Embryonic facial prominence (tissue), 1 donor: ENCODE measurements around the gene C14orf119.

ENCODE experiments used
- DNase-seq: peaks from one replicate; pipeline ENCODE4 v3.0.0-alpha.2; 2016; ENCODE audit errors: extremely low spot score

The C14orf119 gene

GRCh38 chr14:23126548-23127278, 31.4 kb downstream of the C14orf119 start:
- no peak for DNase-seq

- no peak for DNase-seq
Measured at GRCh38 chr14:23127861-23128260, 32.6 kb downstream of the C14orf119 start.

GRCh38 chr14:23128969-23129758, 33.9 kb downstream of the C14orf119 start:
- DNase-seq: no peak

GRCh38 chr14:23129759-23130316, 34.5 kb downstream of the C14orf119 start:
- DNase-seq: no peak

- DNase-seq: no peak
Measured at GRCh38 chr14:23130871-23131270, 35.6 kb downstream of the C14orf119 start.

GRCh38 chr14:23131482-23131881, 36.2 kb downstream of the C14orf119 start:
- DNase-seq: no peak

- no peak for DNase-seq
Measured at GRCh38 chr14:23132970-23133369, 37.7 kb downstream of the C14orf119 start.

- DNase-seq: no peak
Measured at GRCh38 chr14:23136566-23137133, 41.3 kb downstream of the C14orf119 start.

- DNase-seq: no peak
Measured at GRCh38 chr14:23137192-23137812, 42.0 kb downstream of the C14orf119 start.

- no peak for DNase-seq
Measured at GRCh38 chr14:23137813-23138535, 42.7 kb downstream of the C14orf119 start.

- DNase-seq: no peak
Measured at GRCh38 chr14:23139874-23140273, 44.6 kb downstream of the C14orf119 start.

- DNase-seq: no peak
Measured at GRCh38 chr14:23140371-23140770, 45.1 kb downstream of the C14orf119 start.

- no peak for DNase-seq
Measured at GRCh38 chr14:23141706-23142444, 46.6 kb downstream of the C14orf119 start.

- no peak for DNase-seq
Measured at GRCh38 chr14:23142826-23143225, 47.5 kb downstream of the C14orf119 start.

- DNase-seq: no peak
Measured at GRCh38 chr14:23143911-23144310, 48.6 kb downstream of the C14orf119 start.

- no peak for DNase-seq
Measured at GRCh38 chr14:23145794-23146350, 50.6 kb downstream of the C14orf119 start.

- DNase-seq: no peak
Measured at GRCh38 chr14:23146351-23146910, 51.1 kb downstream of the C14orf119 start.

GRCh38 chr14:23146980-23147379, 51.7 kb downstream of the C14orf119 start:
- no peak for DNase-seq

- DNase-seq: no peak
Measured at GRCh38 chr14:23147676-23148075, 52.4 kb downstream of the C14orf119 start.
